ENCODE data around the gene SMG6. TPM values are rescaled to one million over a fixed set of nuclear protein-coding genes. Genes with fewer than 3 reads are reported as not detected.

The SMG6 gene
- total RNA-seq, 6 experiments from 2014 or later: 7.4 to 10.4 (median 8.9) TPM

GRCh38 chr17:2178798-2179501 lies 124.6 kb downstream of the SMG6 start:
- DNase-seq (peak; percentile 59 to 74 (median 62)), ATAC-seq (peak; percentile 5 to 40 (median 30))
- WGBS (ENCODE audit: insufficient coverage, low coverage, low lambda C conversion rate, missing lambda C conversion rate): 56% methylated on average over 9 of the region's 15 CpGs
- Histone ChIP-seq H3K4me1 (peaks cover 0 to 66% (median 29%) of the 10 kb centered on the region in 4 donors), H3K36me3 (no peaks in the 10 kb centered on the region), H3K27me3 (no peaks in the 10 kb centered on the region), H3K27ac (peak overlapping the region; percentile 47 to 74 (median 65)), H3K4me3 (no peak overlapping the region), H3K9me3 (no peaks in the 10 kb centered on the region)
- no peak for TF ChIP-seq CTCF (IDR thresholded peaks at IDR 0.05)
- TF ChIP-seq POLR2A (IDR thresholded peaks at IDR 0.05): no peak
- intact Hi-C loops (cut with DNase I): no loop called here

- TF ChIP-seq CTCF (IDR thresholded peaks at IDR 0.05): no peak
- no peak for TF ChIP-seq POLR2A (IDR thresholded peaks at IDR 0.05)
- 18% methylated on average over 4 of the region's 4 CpGs for WGBS (ENCODE audit: insufficient coverage, low coverage, low lambda C conversion rate, missing lambda C conversion rate)
- intact Hi-C loops (cut with DNase I): no loop called here
Observed at GRCh38 chr17:2177235-2177811, 126.3 kb downstream of the SMG6 start.

DNA sequence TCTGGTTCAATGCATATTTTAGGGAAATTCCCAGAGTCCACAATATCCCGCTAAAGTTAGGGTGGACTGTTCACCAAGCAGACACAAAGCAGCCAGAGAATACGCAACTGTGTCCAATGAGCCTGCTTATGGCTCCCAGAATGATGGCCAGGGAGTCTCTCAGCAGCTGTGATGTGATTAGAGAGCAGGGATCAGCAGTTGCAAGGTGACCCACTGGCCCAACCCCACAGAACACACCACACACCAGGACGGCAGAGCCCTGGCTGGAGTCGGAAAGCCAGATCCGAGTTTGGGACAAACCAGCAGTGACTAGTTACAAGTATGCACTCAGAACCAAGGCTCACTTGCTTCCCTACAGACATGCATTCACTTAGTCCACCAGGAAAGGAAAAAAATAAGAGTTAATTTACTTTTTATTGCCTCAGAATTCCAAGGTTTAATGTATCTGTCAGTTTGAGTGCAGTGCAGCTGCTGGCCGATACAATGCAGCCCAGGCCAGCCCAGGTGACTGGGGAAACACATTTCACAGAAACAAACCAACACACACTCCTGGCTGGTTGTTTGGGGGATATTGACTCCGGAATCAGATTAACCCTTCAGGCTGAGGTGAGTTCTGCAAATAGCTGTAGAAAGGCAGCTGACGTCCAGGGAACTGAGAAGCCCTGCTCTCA lies 127.0 kb downstream of the SMG6 start:
- intact Hi-C loops (cut with DNase I): no loop called here

More at GRCh38 chr17:2177235-2177811, 126.3 kb downstream of the SMG6 start:
- H3K27me3 ChIP-seq: no peaks in the 10 kb centered on the region
- H3K4me1 ChIP-seq: peaks cover 0 to 82% (median 38%) of the 10 kb centered on the region in 4 donors
- DNase-seq (peak in 1 of 3 donors; percentile 35), ATAC-seq (peak; percentile 6 to 38 (median 12))
- H3K4me3 ChIP-seq: no peak overlapping the region
- H3K9me3 ChIP-seq: no peaks in the 10 kb centered on the region
- peak overlapping the region in 2 of 3 donors; percentile 31 to 37 for H3K27ac ChIP-seq
- no peaks in the 10 kb centered on the region for H3K36me3 ChIP-seq

DNA sequence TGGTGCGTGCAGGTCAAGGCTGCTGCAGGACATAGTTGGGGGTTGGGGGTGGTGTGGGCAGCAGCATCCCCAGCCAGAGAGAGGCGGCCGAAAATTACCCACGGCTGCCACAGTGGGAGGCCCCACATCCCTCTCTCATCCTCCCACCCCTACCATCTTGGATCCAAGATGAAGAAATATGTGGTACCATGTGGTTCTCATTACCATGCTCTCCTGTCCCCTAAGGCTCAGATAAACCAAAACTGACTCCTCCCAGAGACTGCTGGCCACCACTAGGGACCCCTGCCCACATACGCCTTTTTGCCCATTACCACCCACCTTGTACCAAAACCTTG lies 128.3 kb downstream of the SMG6 start:
- TF ChIP-seq POLR2A (IDR thresholded peaks at IDR 0.05): no peak
- no peak for TF ChIP-seq CTCF (IDR thresholded peaks at IDR 0.05)
- Histone ChIP-seq H3K4me3 (no peak overlapping the region), H3K4me1 (peaks cover 0 to 88% (median 43%) of the 10 kb centered on the region in 4 donors), H3K9me3 (no peaks in the 10 kb centered on the region), H3K27ac (peak overlapping the region; percentile 19 to 75 (median 55)), H3K36me3 (no peaks in the 10 kb centered on the region), H3K27me3 (no peaks in the 10 kb centered on the region)
- no peak for ATAC-seq
- intact Hi-C loops (cut with DNase I): no loop called here
- 66% methylated on average over 4 of the region's 5 CpGs for WGBS (ENCODE audit: insufficient coverage, low coverage, low lambda C conversion rate, missing lambda C conversion rate)
- no peak for DNase-seq

More for the DNA sequence above, 127.0 kb downstream of the SMG6 start:
- TF ChIP-seq POLR2A (IDR thresholded peaks at IDR 0.05): no peak
- TF ChIP-seq CTCF (IDR thresholded peaks at IDR 0.05): no peak
- Histone ChIP-seq H3K9me3 (no peaks in the 10 kb centered on the region), H3K4me1 (peaks cover 0 to 89% (median 41%) of the 10 kb centered on the region in 4 donors), H3K27ac (peak overlapping the region; percentile 19 to 37 (median 31)), H3K4me3 (no peak overlapping the region), H3K36me3 (no peaks in the 10 kb centered on the region), H3K27me3 (no peaks in the 10 kb centered on the region)
- DNase-seq (no peak), ATAC-seq (no peak)
- 71% methylated on average over 3 of the region's 8 CpGs for WGBS (ENCODE audit: insufficient coverage, low coverage, low lambda C conversion rate, missing lambda C conversion rate)
